Peyer's patch (tissue), 4 donors: ENCODE data around the gene SCRN2. TPM values are rescaled to one million over a fixed set of nuclear protein-coding genes. Genes with fewer than 3 reads are reported as not detected.

ENCODE experiments used
- DNase-seq, 3 donors: peaks; one replicate each; pipeline ENCODE4 v3.0.0-alpha.2; 2017 to 2019
- H3K27ac ChIP-seq, 4 donors: fragments of 200-600 bp; sonication (generic); one replicate each; pipeline ENCODE4 v1.5.1; 2016 to 2019
- H3K27me3 ChIP-seq, 2 donors: fragments of 200-600 bp; sonication (generic); one replicate each; pipeline ENCODE4 v1.5.1; 2019
- H3K36me3 ChIP-seq, 3 donors: fragments of 200-600 bp; sonication (generic); one replicate each; pipeline ENCODE4 v1.5.1; 2016 to 2019
- H3K4me1 ChIP-seq, 4 donors: fragments of 200-600 bp; sonication (generic); one replicate each; pipeline ENCODE4 v1.5.1; 2016 to 2019
- H3K4me3 ChIP-seq, 4 donors: fragments of 200-600 bp; sonication (generic); 1 replicate in 3 of 4; 2 replicates in 1 of 4; pipeline ENCODE4 v1.5.1; 2016 to 2019; ENCODE audit warnings: mild to moderate bottlenecking in 1 of 4
- H3K9me3 ChIP-seq, 4 donors: fragments of 200-600 bp; sonication (generic); one replicate each; pipeline ENCODE4 v1.5.1; 2016 to 2019; ENCODE audit warnings: mild to moderate bottlenecking in 1 of 4
- CTCF ChIP-seq, 6 experiments: fragments of 450-650 bp in 4 of 6; fragments of 200-600 bp in 2 of 6; sonication (generic) in 1 of 6; IDR thresholded peaks; one replicate each; pipeline ENCODE4 v1.5.1; 2017 to 2019; ENCODE audit warnings: antibody characterized with exemption in 6 of 6, mild to moderate bottlenecking in 3 of 6, moderate library complexity in 1 of 6
- POLR2A ChIP-seq, 2 donors: fragments of 450-650 bp; IDR thresholded peaks; one replicate each; pipeline ENCODE4 v1.5.1; 2017; ENCODE audit warnings: antibody characterized with exemption in 2 of 2, mild to moderate bottlenecking in 2 of 2, moderate library complexity in 2 of 2
- total RNA-seq, 4 donors: library from RNA; depleted of rRNA; stranded (reverse); fragments of >200 nt; gene quantifications; one replicate each; pipeline ENCODE4 v1.1.0, GENCODE V29; 2016

The SCRN2 gene
- total RNA-seq, 4 donors from 2014 or later, result 56.2 to 126 (median 86.9) TPM

- H3K27me3 ChIP-seq, result no peaks in the 10 kb centered on the region
- TF ChIP-seq CTCF (IDR thresholded peaks at IDR 0.05) (no peak), POLR2A (IDR thresholded peaks at IDR 0.05) (no peak)
- no peak for DNase-seq
- peaks cover 0 to 5% (median 2%) of the 10 kb centered on the region in 4 donors for H3K4me1 ChIP-seq
- H3K36me3 ChIP-seq, result no peaks in the 10 kb centered on the region
- no peak overlapping the region for H3K4me3 ChIP-seq
- no peaks in the 10 kb centered on the region for H3K9me3 ChIP-seq
- no peak overlapping the region for H3K27ac ChIP-seq
Observed at GRCh38 chr17:47856830-47857229, 15.8 kb upstream of the SCRN2 start.

GRCh38 chr17:47855737-47856136 lies 14.7 kb upstream of the SCRN2 start:
- no peaks in the 10 kb centered on the region for H3K9me3 ChIP-seq
- H3K27ac ChIP-seq, result no peak overlapping the region
- H3K4me1 ChIP-seq, result peaks cover 0 to 16% (median 11%) of the 10 kb centered on the region in 4 donors
- no peaks in the 10 kb centered on the region for H3K27me3 ChIP-seq
- H3K4me3 ChIP-seq, result no peak overlapping the region
- no peaks in the 10 kb centered on the region for H3K36me3 ChIP-seq
- no peak for DNase-seq
- TF ChIP-seq POLR2A (IDR thresholded peaks at IDR 0.05), result no peak

- H3K4me3 ChIP-seq, result no peak overlapping the region
- DNase-seq, result no peak
- H3K4me1 ChIP-seq, result peaks cover 0 to 17% (median 14%) of the 10 kb centered on the region in 4 donors
- TF ChIP-seq CTCF (IDR thresholded peaks at IDR 0.05) (no peak), POLR2A (IDR thresholded peaks at IDR 0.05) (no peak)
- H3K27ac ChIP-seq, result no peak overlapping the region
- no peaks in the 10 kb centered on the region for H3K27me3 ChIP-seq
- H3K9me3 ChIP-seq, result no peaks in the 10 kb centered on the region
- no peaks in the 10 kb centered on the region for H3K36me3 ChIP-seq
Observed at GRCh38 chr17:47853616-47854015, 12.5 kb upstream of the SCRN2 start.

GRCh38 chr17:47852113-47852949 lies 11.3 kb upstream of the SCRN2 start:
- Histone ChIP-seq H3K27ac (no peak overlapping the region), H3K9me3 (no peaks in the 10 kb centered on the region), H3K27me3 (peaks cover 0 to 6% of the 10 kb centered on the region in 2 donors), H3K36me3 (peaks cover 0 to 10% (median 0%) of the 10 kb centered on the region in 3 donors), H3K4me1 (peaks cover 0 to 24% (median 16%) of the 10 kb centered on the region in 4 donors), H3K4me3 (no peak overlapping the region)
- no peak for DNase-seq
- TF ChIP-seq POLR2A (IDR thresholded peaks at IDR 0.05) (no peak), CTCF (IDR thresholded peaks at IDR 0.05) (no peak)

- Histone ChIP-seq H3K4me3 (peak overlapping the region in 1 of 4 donors; percentile 63), H3K27ac (peak overlapping the region in 1 of 4 donors; percentile 80), H3K9me3 (no peaks in the 10 kb centered on the region), H3K4me1 (peaks cover 0 to 30% (median 18%) of the 10 kb centered on the region in 4 donors), H3K36me3 (peaks cover 0 to 16% (median 0%) of the 10 kb centered on the region in 3 donors), H3K27me3 (peaks cover 0 to 9% of the 10 kb centered on the region in 2 donors)
- TF ChIP-seq POLR2A (IDR thresholded peaks at IDR 0.05), result no peak
- no peak for TF ChIP-seq CTCF (IDR thresholded peaks at IDR 0.05)
- DNase-seq, result no peak
Observed at GRCh38 chr17:47851764-47852112, 10.7 kb upstream of the SCRN2 start.
